Cardiac muscle cell (in vitro differentiated cells and primary cell): ENCODE data around the gene OPHN1. TPM values are rescaled to one million over a fixed set of nuclear protein-coding genes. Genes with fewer than 3 reads are reported as not detected.

Experiments used
- DNase-seq, 2 donors: peaks; one replicate each; pipeline versions ENCODE4 v3.0.0 to v3.0.0-alpha.2; 2010 to 2017; ENCODE audit warnings: low read depth in 1 of 2, low spot score in 1 of 2
- H3K27ac ChIP-seq: fragments of 200-600 bp; sonication (generic); 2 replicates; pipeline ENCODE4 v1.5.1; 2016
- H3K27me3 ChIP-seq: fragments of 200-600 bp; sonication (generic); 2 replicates; pipeline ENCODE4 v1.6.0; 2016; ENCODE audit warnings: control low read depth
- H3K36me3 ChIP-seq: fragments of 200-600 bp; sonication (generic); 2 replicates; pipeline ENCODE4 v1.5.1; 2016; ENCODE audit warnings: control low read depth
- H3K4me1 ChIP-seq: fragments of 200-600 bp; sonication (generic); 2 replicates; pipeline ENCODE4 v1.8.1; 2017; ENCODE audit warnings: low read depth, mild to moderate bottlenecking, mixed run types
- H3K4me3 ChIP-seq: fragments of 200-600 bp; sonication (generic); 2 replicates; pipeline ENCODE4 v1.5.1; 2016; ENCODE audit warnings: mild to moderate bottlenecking
- H3K9me3 ChIP-seq: fragments of 200-600 bp; sonication (generic); 2 replicates; pipeline ENCODE4 v1.5.1; 2017; ENCODE audit warnings: low read depth, mild to moderate bottlenecking, control low read depth
- polyA plus RNA-seq: library from polyadenylated mRNA; unstranded; fragments of >200 nt; fragmentation: Nextera tagmentation; extraction: Ambion mirVana; gene quantifications from 2 replicates; pipeline ENCODE4 v1.2.1, GENCODE V29; 2016
- total RNA-seq: library from RNA; depleted of rRNA; stranded (reverse); fragments of >200 nt; gene quantifications from 2 replicates; pipeline ENCODE4 v1.2.3, GENCODE V29; 2016
- TF ChIP-seq, protein P1 (sequence below): IDR thresholded peaks from 2 replicates; pipeline ENCODE4 v1.5.1; 2012; ENCODE audit warnings: low read depth, mild to moderate bottlenecking, low read length

The OPHN1 gene, protein sequence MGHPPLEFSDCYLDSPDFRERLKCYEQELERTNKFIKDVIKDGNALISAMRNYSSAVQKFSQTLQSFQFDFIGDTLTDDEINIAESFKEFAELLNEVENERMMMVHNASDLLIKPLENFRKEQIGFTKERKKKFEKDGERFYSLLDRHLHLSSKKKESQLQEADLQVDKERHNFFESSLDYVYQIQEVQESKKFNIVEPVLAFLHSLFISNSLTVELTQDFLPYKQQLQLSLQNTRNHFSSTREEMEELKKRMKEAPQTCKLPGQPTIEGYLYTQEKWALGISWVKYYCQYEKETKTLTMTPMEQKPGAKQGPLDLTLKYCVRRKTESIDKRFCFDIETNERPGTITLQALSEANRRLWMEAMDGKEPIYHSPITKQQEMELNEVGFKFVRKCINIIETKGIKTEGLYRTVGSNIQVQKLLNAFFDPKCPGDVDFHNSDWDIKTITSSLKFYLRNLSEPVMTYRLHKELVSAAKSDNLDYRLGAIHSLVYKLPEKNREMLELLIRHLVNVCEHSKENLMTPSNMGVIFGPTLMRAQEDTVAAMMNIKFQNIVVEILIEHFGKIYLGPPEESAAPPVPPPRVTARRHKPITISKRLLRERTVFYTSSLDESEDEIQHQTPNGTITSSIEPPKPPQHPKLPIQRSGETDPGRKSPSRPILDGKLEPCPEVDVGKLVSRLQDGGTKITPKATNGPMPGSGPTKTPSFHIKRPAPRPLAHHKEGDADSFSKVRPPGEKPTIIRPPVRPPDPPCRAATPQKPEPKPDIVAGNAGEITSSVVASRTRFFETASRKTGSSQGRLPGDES
- total RNA-seq (4.7 and 7.0 TPM in 2 replicates), polyA plus RNA-seq (2.4 and 2.8 TPM in 2 replicates)

DNA sequence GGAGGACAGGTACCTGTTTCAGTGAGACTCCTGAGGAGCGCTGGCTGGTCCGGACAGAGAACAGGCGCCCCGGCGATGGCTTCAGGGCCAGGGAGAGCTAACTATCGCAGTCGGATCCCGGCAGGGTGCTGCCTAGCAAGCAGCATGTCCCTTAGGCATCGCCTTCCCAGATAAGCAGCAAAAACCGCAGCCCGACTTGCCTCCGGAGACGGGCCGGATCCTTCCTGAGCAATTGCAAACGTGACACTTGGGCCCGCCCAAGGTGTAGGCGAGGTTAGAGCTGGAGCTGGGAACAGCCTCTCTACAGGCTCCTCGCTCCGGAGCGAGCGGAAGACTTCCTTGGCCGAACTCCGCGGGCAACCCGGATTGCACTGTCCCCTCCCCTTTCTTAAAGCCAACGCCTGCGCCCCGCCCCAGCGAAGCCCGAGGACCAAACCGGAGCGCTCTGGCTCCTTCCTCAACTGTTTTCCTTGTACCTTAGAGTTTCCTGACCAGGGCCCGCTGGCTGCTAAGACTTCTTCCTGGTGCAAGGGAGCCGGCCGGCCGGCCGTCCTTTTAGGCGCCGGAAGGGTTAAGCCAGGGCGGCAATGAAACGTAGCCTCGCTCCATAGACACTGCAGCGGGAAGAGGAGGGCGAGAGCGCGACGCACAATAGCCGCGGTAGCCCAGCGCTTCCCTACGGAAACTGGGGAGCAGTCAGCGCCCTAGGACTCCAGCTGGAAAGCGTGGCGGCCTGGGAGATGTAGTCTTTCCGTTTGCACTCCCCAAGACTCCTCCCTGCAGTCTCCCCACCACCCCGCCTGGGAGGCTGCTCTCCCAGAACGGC is at the start of gene OPHN1:
Gene OPHN1 (minus strand): TSS at position 341 of the 826 bp plus-strand sequence. CDS start 475 bp downstream, outside the sequence.
- H3K27ac ChIP-seq, result peak within 1 kb of the TSS; percentile 67

DNA sequence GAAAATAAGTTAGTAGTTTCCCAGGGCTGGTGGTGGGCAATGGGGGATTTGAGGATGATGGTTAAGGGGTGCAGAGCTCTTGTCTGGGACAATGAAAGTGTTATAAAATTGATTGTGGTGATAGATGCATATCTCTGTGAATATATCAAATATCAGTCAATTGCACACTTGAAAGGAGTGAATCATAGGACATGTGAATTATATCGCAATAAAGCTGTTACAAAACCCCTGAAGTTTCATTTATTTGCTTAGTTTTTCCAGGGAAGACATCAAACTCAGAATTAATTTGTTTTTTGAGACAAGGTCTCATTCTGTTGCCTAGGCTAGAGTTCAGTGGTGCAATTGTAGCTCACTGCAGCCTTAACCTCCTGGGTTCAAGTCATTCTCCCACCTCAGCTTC is 47.7 kb upstream of the OPHN1 start:
- Histone ChIP-seq H3K9me3 (no peaks in the 10 kb centered on the region), H3K4me3 (no peak overlapping the region), H3K27ac (no peak overlapping the region), H3K27me3 (no peaks in the 10 kb centered on the region), H3K4me1 (no peaks in the 10 kb centered on the region), H3K36me3 (no peaks in the 10 kb centered on the region)
- no peak for DNase-seq
- TF ChIP-seq, protein P1, sequence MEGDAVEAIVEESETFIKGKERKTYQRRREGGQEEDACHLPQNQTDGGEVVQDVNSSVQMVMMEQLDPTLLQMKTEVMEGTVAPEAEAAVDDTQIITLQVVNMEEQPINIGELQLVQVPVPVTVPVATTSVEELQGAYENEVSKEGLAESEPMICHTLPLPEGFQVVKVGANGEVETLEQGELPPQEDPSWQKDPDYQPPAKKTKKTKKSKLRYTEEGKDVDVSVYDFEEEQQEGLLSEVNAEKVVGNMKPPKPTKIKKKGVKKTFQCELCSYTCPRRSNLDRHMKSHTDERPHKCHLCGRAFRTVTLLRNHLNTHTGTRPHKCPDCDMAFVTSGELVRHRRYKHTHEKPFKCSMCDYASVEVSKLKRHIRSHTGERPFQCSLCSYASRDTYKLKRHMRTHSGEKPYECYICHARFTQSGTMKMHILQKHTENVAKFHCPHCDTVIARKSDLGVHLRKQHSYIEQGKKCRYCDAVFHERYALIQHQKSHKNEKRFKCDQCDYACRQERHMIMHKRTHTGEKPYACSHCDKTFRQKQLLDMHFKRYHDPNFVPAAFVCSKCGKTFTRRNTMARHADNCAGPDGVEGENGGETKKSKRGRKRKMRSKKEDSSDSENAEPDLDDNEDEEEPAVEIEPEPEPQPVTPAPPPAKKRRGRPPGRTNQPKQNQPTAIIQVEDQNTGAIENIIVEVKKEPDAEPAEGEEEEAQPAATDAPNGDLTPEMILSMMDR, result no peak

More for the DNA sequence above, at the start of gene OPHN1:
- Histone ChIP-seq H3K4me3 (peak within 1 kb of the TSS; percentile 44), H3K36me3 (no peaks in the 10 kb centered on the region), H3K4me1 (no peaks in the 10 kb centered on the region), H3K9me3 (no peaks in the 10 kb centered on the region), H3K27me3 (no peaks in the 10 kb centered on the region)
- TF ChIP-seq, protein P1, result no peak
- peak; percentile 67 to 86 for DNase-seq

DNA sequence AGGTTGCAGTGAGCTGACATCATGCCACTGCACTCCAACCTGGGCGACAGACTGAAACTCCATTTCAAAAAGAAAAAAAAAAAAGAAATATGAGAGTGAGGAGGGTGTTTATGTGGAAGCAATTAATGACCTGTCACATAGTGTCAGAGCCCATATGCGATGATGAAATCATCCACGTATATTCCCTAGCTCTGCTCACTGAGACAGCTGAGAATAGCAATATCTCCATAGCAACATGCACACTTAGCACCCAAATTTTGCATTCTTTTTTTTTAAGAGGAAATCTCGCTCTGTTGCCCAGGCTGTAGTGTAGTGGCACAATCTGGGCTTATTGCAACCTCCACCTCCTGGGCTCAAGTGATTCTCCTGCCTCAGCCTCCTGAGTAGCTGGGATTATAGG is 31.5 kb upstream of the OPHN1 start:
- H3K36me3 ChIP-seq, result no peaks in the 10 kb centered on the region
- no peaks in the 10 kb centered on the region for H3K4me1 ChIP-seq
- H3K27ac ChIP-seq, result no peak overlapping the region
- H3K9me3 ChIP-seq, result no peaks in the 10 kb centered on the region
- DNase-seq, result no peak
- no peaks in the 10 kb centered on the region for H3K27me3 ChIP-seq
- TF ChIP-seq, protein P1, result no peak
- no peak overlapping the region for H3K4me3 ChIP-seq

DNA sequence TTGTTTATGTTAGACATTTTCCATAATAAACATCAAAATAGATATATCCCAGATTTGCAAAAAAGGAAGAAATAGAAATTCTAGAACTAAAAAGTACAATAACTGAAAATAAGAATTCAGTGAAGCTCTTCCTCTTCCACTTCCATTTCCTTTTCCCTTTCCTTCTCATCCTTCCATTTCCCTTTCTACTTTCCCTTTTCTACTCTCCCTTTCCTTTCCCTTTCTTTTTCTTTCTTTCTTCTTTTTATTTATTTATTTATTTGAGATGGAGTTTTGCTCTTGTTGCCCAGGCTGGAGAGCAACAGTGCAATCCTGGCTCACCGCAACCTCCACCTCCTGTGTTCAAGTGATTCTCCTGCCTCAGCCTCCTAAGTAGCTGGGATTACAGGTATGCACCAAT is 30.6 kb upstream of the OPHN1 start:
- DNase-seq, result no peak
- H3K4me3 ChIP-seq, result no peak overlapping the region
- no peaks in the 10 kb centered on the region for H3K9me3 ChIP-seq
- H3K27me3 ChIP-seq, result no peaks in the 10 kb centered on the region
- TF ChIP-seq, protein P1, result no peak
- no peaks in the 10 kb centered on the region for H3K36me3 ChIP-seq
- H3K4me1 ChIP-seq, result no peaks in the 10 kb centered on the region
- H3K27ac ChIP-seq, result no peak overlapping the region

DNA sequence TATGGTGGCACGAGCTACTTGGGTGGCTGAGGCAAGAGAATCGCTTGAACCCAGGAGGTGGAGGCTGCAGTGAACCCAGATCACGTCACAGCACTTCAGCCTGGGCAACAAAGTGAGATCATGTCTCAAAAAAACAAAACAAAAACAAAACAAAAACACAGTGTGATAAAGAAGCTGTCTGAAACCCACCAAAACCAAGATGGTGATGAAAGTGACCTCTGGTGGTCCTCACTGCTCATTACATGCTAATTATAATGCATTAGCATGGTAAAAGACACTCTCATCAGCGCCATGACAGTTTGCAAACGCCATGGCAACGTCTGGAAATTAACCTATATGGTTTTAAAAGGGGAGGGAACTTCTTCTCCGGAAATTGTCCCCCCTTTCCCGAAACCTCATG is 29.4 kb upstream of the OPHN1 start:
- TF ChIP-seq, protein P1, result peak; percentile 42
- Histone ChIP-seq H3K27ac (no peak overlapping the region), H3K4me1 (no peaks in the 10 kb centered on the region), H3K9me3 (no peaks in the 10 kb centered on the region), H3K4me3 (no peak overlapping the region), H3K36me3 (no peaks in the 10 kb centered on the region), H3K27me3 (no peaks in the 10 kb centered on the region)
- DNase-seq, result peak; percentile 29 to 64
